GM12875 (cell line): ENCODE results near the gene CDKN1C.

Experiments
- H3K4me3 ChIP-seq: one replicate; pipeline ENCODE4 v1.5.1; 2011; ENCODE audit warnings: low read depth, low read length, control low read depth
- CTCF ChIP-seq: IDR thresholded peaks from 2 replicates; pipeline ENCODE4 v1.5.1; 2011; ENCODE audit warnings: low read depth, mild to moderate bottlenecking, control low read depth, inconsistent platforms, low read length, moderate library complexity, borderline replicate concordance; ENCODE audit not compliant: insufficient read depth

The CDKN1C gene

GRCh38 chr11:2904153-2905052, 18.8 kb upstream of the CDKN1C start:
- no peak for TF ChIP-seq CTCF
- H3K4me3 ChIP-seq: no peak overlapping the region

GRCh38 chr11:2903672-2904011, 18.1 kb upstream of the CDKN1C start:
- H3K4me3 ChIP-seq: no peak overlapping the region

GRCh38 chr11:2902784-2903671, 17.5 kb upstream of the CDKN1C start:
- 0 out of 2 replicates have a peak, but pooled peaks have one; percentile 2 for TF ChIP-seq CTCF
- H3K4me3 ChIP-seq: peak overlapping the region; percentile 60

More at GRCh38 chr11:2903672-2904011, 18.1 kb upstream of the CDKN1C start:
- TF ChIP-seq CTCF: no peak

- no peak for TF ChIP-seq CTCF
These were observed 16.5 kb upstream of the CDKN1C start for GRCh38 chr11:2901854-2902783.

GRCh38 chr11:2901196-2901796, 15.7 kb upstream of the CDKN1C start:
- peak overlapping the region; percentile 60 for H3K4me3 ChIP-seq
- no peak for TF ChIP-seq CTCF

More at GRCh38 chr11:2901854-2902783, 16.5 kb upstream of the CDKN1C start:
- H3K4me3 ChIP-seq: peak overlapping the region; percentile 60
